HepG2 (cell line): ENCODE measurements around the gene HDLBP. TPM values are rescaled to one million over a fixed set of nuclear protein-coding genes. Genes with fewer than 3 reads are reported as not detected.

Source experiments
- ATAC-seq: fragments of 200-7000 bp; cut with Tn5 transposase; 3 replicates; pipeline ENCODE4 v1.9.1; 2020; ENCODE audit warnings: mild to moderate bottlenecking, moderate library complexity
- BruUV-seq: library from RNA; stranded (reverse); fragments of 400-500 nt; replicated peaks from 2 replicates; lab custom pipeline; 2021; lab: Mats Ljungman, UMichigan
- CTCF ChIA-PET: fragments of 300-600 bp; formaldehyde crosslinking; extraction: SDS; loops from one replicate; lab custom pipeline; 2021; ENCODE audit warnings: low total read pairs, inconsistent platforms, low intra/inter-chr PET ratio; lab: Yijun Ruan, JAX
- POLR2A ChIA-PET: fragments of 350-600 bp; sonication (Branson Sonifier 250); formaldehyde crosslinking; loops from one replicate; lab custom pipeline; 2020; ENCODE audit warnings: antibody characterized with exemption, inconsistent platforms; lab: Yijun Ruan, JAX
- DNase-seq: peaks from one replicate; pipeline ENCODE4 v3.0.0-alpha.2; 2015; ENCODE audit warnings: low spot score
- FAIRE-seq: peaks from 3 replicates; lab custom pipeline; 2011; peaks lifted over from hg19 to GRCh38; lab: Jason Lieb, UNC
- H2AFZ ChIP-seq: one replicate; pipeline ENCODE4 v1.6.1; 2011; ENCODE audit warnings: low read length, inconsistent platforms
- H3K27ac ChIP-seq: fragments of 300-600 bp; 3 replicates; pipeline ENCODE4 v1.8.0; 2011; ENCODE audit warnings: mixed run types, mild to moderate bottlenecking, mixed read lengths, low read length, inconsistent platforms; ENCODE audit not compliant: insufficient read depth; ENCODE audit errors: extremely low read length
- H3K27me3 ChIP-seq, 2 experiments: fragments of 200-600 bp in 1 of 2; 2 replicates in 1 of 2; 3 replicates in 1 of 2; pipeline versions ENCODE4 v1.6.0 to v1.8.0; 2011; ENCODE audit warnings: low read length in 2 of 2, mild to moderate bottlenecking in 2 of 2, moderate library complexity in 2 of 2, inconsistent platforms in 1 of 2; ENCODE audit not compliant: insufficient read depth in 2 of 2, control insufficient read depth in 1 of 2
- H3K36me3 ChIP-seq, 2 experiments: fragments of 200-600 bp in 1 of 2; replicated peaks in 1 of 2; 2 replicates in 1 of 2; 3 replicates in 1 of 2; pipeline versions ENCODE4 v1.5.1 to v1.8.0; 2011; ENCODE audit warnings: low read length in 2 of 2, inconsistent platforms in 1 of 2; ENCODE audit not compliant: insufficient read depth in 2 of 2, control insufficient read depth in 1 of 2
- H3K4me1 ChIP-seq: 2 replicates; pipeline ENCODE4 v1.5.1; 2012; ENCODE audit warnings: low read length, inconsistent platforms; ENCODE audit not compliant: insufficient read depth
- H3K4me2 ChIP-seq: 2 replicates; pipeline ENCODE4 v1.6.0; 2011; ENCODE audit warnings: low read depth, low read length, inconsistent platforms
- H3K4me3 ChIP-seq, 3 experiments: fragments of 200-600 bp in 1 of 3; sonication (generic), shearing (Covaris generic) in 1 of 3; replicated peaks in 1 of 3; 2 replicates each; pipeline ENCODE4 v1.5.1; 2011 to 2016; ENCODE audit warnings: low read length in 3 of 3, inconsistent platforms in 2 of 3, low read depth in 2 of 3, mild to moderate bottlenecking in 2 of 3, control low read depth in 1 of 3, mixed read lengths in 1 of 3; ENCODE audit not compliant: insufficient read depth in 1 of 3
- H3K79me2 ChIP-seq: one replicate; pipeline ENCODE4 v1.6.1; 2011; ENCODE audit warnings: low read length, inconsistent platforms; ENCODE audit not compliant: insufficient read depth
- H3K9ac ChIP-seq: 2 replicates; pipeline ENCODE4 v1.6.0; 2011; ENCODE audit warnings: mild to moderate bottlenecking, low read depth, low read length, inconsistent platforms; ENCODE audit not compliant: insufficient read depth
- H3K9me3 ChIP-seq: 2 replicates; pipeline ENCODE4 v1.5.1; 2012; ENCODE audit warnings: mild to moderate bottlenecking, low read length
- H4K20me1 ChIP-seq: 2 replicates; pipeline ENCODE4 v1.6.0; 2011; ENCODE audit warnings: inconsistent platforms, mild to moderate bottlenecking, low read length, moderate library complexity; ENCODE audit not compliant: insufficient read depth
- HNF4A ChIP-seq: sonication (generic); formaldehyde crosslinking; IDR thresholded peaks from 2 replicates; pipeline ENCODE4 v1.4.0; 2020; ENCODE audit warnings: missing genetic modification reagents
- KLF9 ChIP-seq: IDR thresholded peaks from 2 replicates; pipeline ENCODE4 v1.6.1; 2016; ENCODE audit warnings: low read depth
- MED8 ChIP-seq: sonication (generic); formaldehyde crosslinking; IDR thresholded peaks from 2 replicates; pipeline ENCODE4 v1.8.1; 2023; ENCODE audit warnings: mild to moderate bottlenecking, missing genetic modification reagents; ENCODE audit not compliant: insufficient replicate concordance
- MTF2 ChIP-seq: sonication (generic); formaldehyde crosslinking; IDR thresholded peaks from 2 replicates; pipeline ENCODE4 v1.5.0; 2020; ENCODE audit warnings: missing genetic modification reagents, borderline replicate concordance
- RBM22 ChIP-seq: fragments of 200-400 bp; formaldehyde crosslinking; optimal IDR thresholded peaks from 2 replicates; pipeline ENCODE3; 2017; ENCODE audit warnings: mild to moderate bottlenecking, low read length, moderate library complexity
- SP4 ChIP-seq: sonication (generic); formaldehyde crosslinking; IDR thresholded peaks from 2 replicates; pipeline ENCODE4 v1.8.1; 2023; ENCODE audit warnings: mild to moderate bottlenecking, missing genetic modification reagents
- STAG1 ChIP-seq: sonication (generic); formaldehyde crosslinking; IDR thresholded peaks from 2 replicates; pipeline ENCODE4 v1.4.0; 2020; ENCODE audit warnings: missing genetic modification reagents
- TCF7L2 ChIP-seq: IDR thresholded peaks from 2 replicates; pipeline ENCODE4 v1.6.1; 2011; ENCODE audit warnings: mild to moderate bottlenecking, low read depth, low read length, moderate library complexity
- TMF1 ChIP-seq: sonication (generic); formaldehyde crosslinking; IDR thresholded peaks from 2 replicates; pipeline ENCODE4 v1.8.1; 2022; ENCODE audit warnings: low read depth, missing genetic modification reagents
- TSC22D2 ChIP-seq: sonication (generic); formaldehyde crosslinking; IDR thresholded peaks from 2 replicates; pipeline ENCODE4 v1.5.1; 2020; ENCODE audit warnings: missing genetic modification reagents, mild to moderate bottlenecking, borderline replicate concordance
- YY1 ChIP-seq: IDR thresholded peaks from 2 replicates; pipeline ENCODE4 v1.6.1; 2011; ENCODE audit warnings: low read length, low read depth, moderate library complexity, mild to moderate bottlenecking; ENCODE audit not compliant: insufficient read depth, insufficient replicate concordance
- ZBTB38 ChIP-seq: sonication (generic); formaldehyde crosslinking; IDR thresholded peaks from 2 replicates; pipeline ENCODE4 v1.5.1; 2020; ENCODE audit warnings: mild to moderate bottlenecking, missing genetic modification reagents
- WGBS: methylation state at CpG from one replicate; pipeline ENCODE4 v1.1.6; 2017; ENCODE audit warnings: low lambda C conversion rate; 5-methylcytosine and 5-hydroxymethylcytosine counted together
- in situ Hi-C: cut with HindIII; loops from 2 replicates; pipeline ENCODE4 v1.10.0; 2017; ENCODE audit warnings: low pct_unique_long_range_greater_than_20kb; ENCODE audit not compliant: extremely low pct_ligation_motif_present
- intact Hi-C: fragments of 100-400 bp; cut with micrococcal nuclease; formaldehyde crosslinking; loops from one replicate; pipeline ENCODE4 v1.10.0; 2022; ENCODE audit not compliant: unreplicated experiment
- polyA plus RNA-seq, 8 experiments: library from polyadenylated mRNA; depleted of rRNA in 3 of 8; stranded (reverse) in 7 of 8; unstranded in 1 of 8; fragments of >200 nt; fragmentation: Illumina TruSeq in 4 of 8; extraction: Trizol in 4 of 8; gene quantifications; 2 replicates each; pipeline versions ENCODE4 v1.2.1 to v1.2.3, GENCODE V29; 2011 to 2016; ENCODE audit warnings: low read depth in 4 of 8, missing spikeins in 1 of 8, mixed read lengths in 1 of 8; ENCODE audit not compliant: insufficient read depth in 1 of 8
- total RNA-seq, 5 experiments: library from RNA; depleted of rRNA; stranded (reverse); fragments of >200 nt; fragmentation: Illumina TruSeq; extraction: Trizol; gene quantifications; 2 replicates each; pipeline ENCODE4 v1.2.3, GENCODE V29; 2016; ENCODE audit warnings: low read depth in 1 of 5
- TF ChIP-seq, protein P1 (sequence below): sonication (generic); IDR thresholded peaks from 2 replicates; pipeline ENCODE4 v1.6.1; 2016; ENCODE audit warnings: low read depth, borderline replicate concordance

HDLBP gene
- total and polyA plus RNA-seq, 2 of the 13 experiments (the other 11 are each of a cell fraction or from before 2014, with no cell fraction given), result 464 to 707 TPM

DNA sequence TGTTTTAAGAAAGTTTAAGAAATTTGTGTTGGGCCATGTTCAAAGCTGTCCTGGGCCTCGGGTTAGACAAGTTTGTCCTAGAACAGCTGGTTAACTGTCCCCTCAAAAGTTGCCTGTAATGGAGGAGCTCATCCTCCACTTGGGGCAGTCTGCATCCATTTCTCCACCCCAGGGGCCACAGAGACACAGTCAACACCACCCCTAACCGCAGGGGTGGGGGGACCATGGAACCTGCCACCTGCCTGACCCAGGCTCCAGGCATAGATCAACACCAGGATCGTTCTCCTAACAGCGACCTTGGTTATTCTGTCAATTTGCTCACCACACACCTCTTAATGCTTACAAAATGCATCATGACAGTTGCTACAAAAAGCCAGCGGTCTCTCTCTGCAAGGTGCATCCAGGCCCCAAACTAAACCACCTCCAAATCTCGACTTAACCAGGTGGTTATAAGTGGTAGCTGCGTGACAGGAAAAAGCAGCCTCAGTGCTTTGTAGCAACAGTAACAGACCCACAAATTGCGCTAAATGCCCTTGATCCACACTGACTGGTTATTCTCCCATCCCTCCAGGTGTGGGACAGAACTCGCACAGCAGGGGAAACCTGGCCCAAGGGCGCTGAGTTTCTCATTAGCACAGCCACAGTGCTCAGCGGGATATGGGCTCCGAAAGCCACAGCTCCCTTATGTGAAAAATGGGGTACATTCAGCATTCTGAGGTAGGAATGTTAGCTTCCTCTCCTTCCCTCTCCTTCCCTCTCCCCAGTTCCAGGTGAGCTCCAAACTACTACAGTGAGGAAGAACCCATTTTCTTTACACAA lies 48.0 kb downstream of the HDLBP start (continued):
- TF ChIP-seq, protein P1, sequence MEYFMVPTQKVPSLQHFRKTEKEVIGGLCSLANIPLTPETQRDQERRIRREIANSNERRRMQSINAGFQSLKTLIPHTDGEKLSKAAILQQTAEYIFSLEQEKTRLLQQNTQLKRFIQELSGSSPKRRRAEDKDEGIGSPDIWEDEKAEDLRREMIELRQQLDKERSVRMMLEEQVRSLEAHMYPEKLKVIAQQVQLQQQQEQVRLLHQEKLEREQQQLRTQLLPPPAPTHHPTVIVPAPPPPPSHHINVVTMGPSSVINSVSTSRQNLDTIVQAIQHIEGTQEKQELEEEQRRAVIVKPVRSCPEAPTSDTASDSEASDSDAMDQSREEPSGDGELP, result peak; percentile 60
- TF ChIP-seq TMF1 (CRISPR knock-in tag) (no peak), ZBTB38 (CRISPR knock-in tag) (peak; percentile 65), HNF4A (CRISPR knock-in tag) (0 out of 2 replicates have a peak, but pooled peaks have one; percentile 14), SP4 (CRISPR knock-in tag) (no peak), TCF7L2 (no peak), YY1 (peak; percentile 26), STAG1 (CRISPR knock-in tag) (peak; percentile 65), TSC22D2 (CRISPR knock-in tag) (0 out of 2 replicates have a peak, but pooled peaks have one; percentile 63), MTF2 (CRISPR knock-in tag) (no peak)

DNA sequence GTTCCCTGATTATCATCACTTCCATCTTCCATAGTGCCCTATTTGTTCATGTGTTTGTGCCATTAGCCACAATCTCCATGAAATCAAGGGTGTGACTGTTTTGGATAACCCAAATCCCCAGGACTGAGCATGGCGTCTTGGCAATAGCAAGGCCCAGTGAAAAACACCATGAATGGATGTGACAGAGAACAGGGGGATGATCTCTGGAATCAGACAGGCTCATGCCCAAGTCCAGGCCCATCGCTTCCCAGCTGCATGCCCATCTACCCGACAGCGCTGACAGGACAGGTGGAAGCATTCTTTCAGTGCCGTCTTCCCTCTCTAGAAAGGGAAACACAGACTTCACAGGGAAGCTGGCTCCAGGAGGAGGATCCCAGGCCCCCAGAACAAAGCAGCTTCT lies 50.0 kb downstream of the HDLBP start:
- Histone ChIP-seq H3K4me2 (no peak overlapping the region), H4K20me1 (peaks cover 82% of the 10 kb centered on the region), H2AFZ (no peak overlapping the region), H3K9ac (no peak overlapping the region), H3K4me3 (no peak overlapping the region), H3K9me3 (no peaks in the 10 kb centered on the region), H3K27me3 (no peaks in the 10 kb centered on the region), H3K79me2 (peaks cover 88% of the 10 kb centered on the region), H3K4me1 (peaks cover 41% of the 10 kb centered on the region), H3K36me3 (peaks cover 57 to 83% of the 10 kb centered on the region in 2 experiments), H3K27ac (no peak overlapping the region)
- DNase-seq (no peak), FAIRE-seq (no peak), ATAC-seq (no peak)
- ChIA-PET POLR2A (no interaction called here), CTCF (no interaction called here)
- BruUV-seq, result no TSS peak
- intact Hi-C loops, result no loop called here
- WGBS, result 97% methylated on average over 5 of the region's 5 CpGs
- peak; percentile 27 for TF ChIP-seq MED8
- no peak for TF ChIP-seq KLF9
- TF ChIP-seq RBM22, result peak; percentile 29
- in situ Hi-C loops, result loop anchor here (5.0 kb wide), 1 partner anchor 52 kb away; the partner anchor contains the start of genes HDLBP and SEPTIN2
